BLaER1 (cell line): ENCODE results near the gene PCDHA6.
"Not testable (repeated sequence)": the region's sequence is repeated elsewhere in the genome, so short reads cannot be mapped to it uniquely, and the experiment has no call there.

ENCODE experiments used
- H3K27ac ChIP-seq: shearing (Covaris generic); formaldehyde crosslinking; 2 replicates; pipeline ENCODE4 v1.8.1; 2022
- H3K27me3 ChIP-seq: shearing (Covaris generic); formaldehyde crosslinking; 2 replicates; pipeline ENCODE4 v1.8.1; 2022
- H3K36me3 ChIP-seq: shearing (Covaris generic); formaldehyde crosslinking; 2 replicates; pipeline ENCODE4 v1.8.1; 2022
- H3K4me1 ChIP-seq: shearing (Covaris generic); formaldehyde crosslinking; 2 replicates; pipeline ENCODE4 v1.8.1; 2022
- H3K4me2 ChIP-seq: shearing (Covaris generic); formaldehyde crosslinking; 2 replicates; pipeline ENCODE4 v1.8.1; 2022
- H3K4me3 ChIP-seq: shearing (Covaris generic); formaldehyde crosslinking; 2 replicates; pipeline ENCODE4 v1.8.1; 2022
- H3K9ac ChIP-seq: shearing (Covaris generic); formaldehyde crosslinking; 2 replicates; pipeline ENCODE4 v1.8.1; 2022
- H3K9me3 ChIP-seq: shearing (Covaris generic); formaldehyde crosslinking; 2 replicates; pipeline ENCODE4 v1.8.1; 2022
- H4K20me1 ChIP-seq: shearing (Covaris generic); formaldehyde crosslinking; 2 replicates; pipeline ENCODE4 v1.8.1; 2022
- Cebpa-rat ChIP-seq: shearing (Covaris generic); IDR thresholded peaks from 2 replicates; pipeline ENCODE4 v1.8.1; 2022

The PCDHA6 gene

GRCh38 chr5:140842798-140843733 lies 15.3 kb downstream of the PCDHA6 start:
- Histone ChIP-seq H3K36me3 (no peaks in the 10 kb centered on the region), H4K20me1 (no peaks in the 10 kb centered on the region), H3K9me3 (peaks cover 20% of the 10 kb centered on the region), H3K4me1 (no peaks in the 10 kb centered on the region), H3K4me3 (no peak overlapping the region), H3K27ac (no peak overlapping the region), H3K4me2 (no peak overlapping the region), H3K27me3 (no peaks in the 10 kb centered on the region), H3K9ac (no peak overlapping the region)
- no peak for TF ChIP-seq Cebpa-rat

GRCh38 chr5:140848139-140849102 lies 20.7 kb downstream of the PCDHA6 start, which contains the start of gene PCDHA9:
Gene PCDHA9, plus strand, starts transcription at chr5:140848382. Its CDS starts 114 bp downstream, at chr5:140848496.
- H3K4me2 ChIP-seq, H3K27me3 ChIP-seq, H3K4me3 ChIP-seq, H4K20me1 ChIP-seq, H3K4me1 ChIP-seq, H3K36me3 ChIP-seq, H3K9ac ChIP-seq, H3K27ac ChIP-seq: not testable (repeated sequence)
- peaks cover 24% of the 10 kb centered on the region for H3K9me3 ChIP-seq

GRCh38 chr5:140849831-140850634 lies 22.3 kb downstream of the PCDHA6 start:
- H3K36me3 ChIP-seq, H3K4me2 ChIP-seq, H3K4me1 ChIP-seq, H3K27ac ChIP-seq, H3K9ac ChIP-seq, H3K27me3 ChIP-seq, H3K4me3 ChIP-seq, H4K20me1 ChIP-seq: not testable (repeated sequence)
- H3K9me3 ChIP-seq: peaks cover 23% of the 10 kb centered on the region

GRCh38 chr5:140855772-140856674 lies 28.3 kb downstream of the PCDHA6 start, which contains the start of gene PCDHA10:
Gene PCDHA10, plus strand, starts transcription at chr5:140855897. Its CDS starts 152 bp downstream, at chr5:140856049.
- no peak within 1 kb of the TSS for H3K9ac ChIP-seq
- H3K9me3 ChIP-seq: peaks cover 26% of the 10 kb centered on the region

GRCh38 chr5:140857177-140857986 lies 29.6 kb downstream of the PCDHA6 start:
- no peak overlapping the region for H3K4me2 ChIP-seq
- no peak for TF ChIP-seq Cebpa-rat
- no peak overlapping the region for H3K9ac ChIP-seq
- H3K36me3 ChIP-seq: no peaks in the 10 kb centered on the region
- no peaks in the 10 kb centered on the region for H3K4me1 ChIP-seq
- H3K9me3 ChIP-seq: peaks cover 39% of the 10 kb centered on the region
- H3K27me3 ChIP-seq: no peaks in the 10 kb centered on the region
- no peaks in the 10 kb centered on the region for H4K20me1 ChIP-seq
- no peak overlapping the region for H3K27ac ChIP-seq
- H3K4me3 ChIP-seq: no peak overlapping the region

More at GRCh38 chr5:140855772-140856674, 28.3 kb downstream of the PCDHA6 start, which contains the start of gene PCDHA10:
- Histone ChIP-seq H3K36me3 (no peaks in the 10 kb centered on the region), H3K4me3 (no peak within 1 kb of the TSS), H3K4me2 (no peak within 1 kb of the TSS), H4K20me1 (no peaks in the 10 kb centered on the region), H3K4me1 (no peaks in the 10 kb centered on the region), H3K27ac (no peak within 1 kb of the TSS), H3K27me3 (no peaks in the 10 kb centered on the region)
- TF ChIP-seq Cebpa-rat: no peak

- Histone ChIP-seq H3K27me3 (no peaks in the 10 kb centered on the region), H3K36me3 (no peaks in the 10 kb centered on the region), H3K9me3 (peaks cover 45% of the 10 kb centered on the region), H3K4me1 (no peaks in the 10 kb centered on the region), H3K9ac (no peak overlapping the region), H4K20me1 (no peaks in the 10 kb centered on the region), H3K27ac (no peak overlapping the region), H3K4me3 (no peak overlapping the region), H3K4me2 (no peak overlapping the region)
- no peak for TF ChIP-seq Cebpa-rat
These were observed 30.2 kb downstream of the PCDHA6 start for GRCh38 chr5:140857987-140858240.

GRCh38 chr5:140862441-140863295 lies 34.9 kb downstream of the PCDHA6 start:
- Histone ChIP-seq H3K9me3 (peaks cover 33% of the 10 kb centered on the region), H3K9ac (no peak overlapping the region), H3K36me3 (no peaks in the 10 kb centered on the region), H3K27me3 (no peaks in the 10 kb centered on the region), H4K20me1 (no peaks in the 10 kb centered on the region), H3K4me1 (no peaks in the 10 kb centered on the region), H3K27ac (no peak overlapping the region), H3K4me2 (no peak overlapping the region), H3K4me3 (no peak overlapping the region)
- TF ChIP-seq Cebpa-rat: no peak
